Caco-2 (cell line): ENCODE results near the gene MOXD1. TPM values are rescaled to one million over a fixed set of nuclear protein-coding genes. Genes with fewer than 3 reads are reported as not detected.
A peak's percentile ranks its signal among the peaks of the same experiment; 100 is the strongest.

Source experiments
- BruUV-seq: library from RNA; stranded (reverse); fragments of 400-500 nt; replicated peaks from 2 replicates; lab custom pipeline; 2021; lab: Mats Ljungman, UMichigan
- CTCF ChIA-PET: fragments of 300-600 bp; sonication (Branson Sonifier 250); formaldehyde crosslinking; loops from one replicate; lab custom pipeline; 2022; ENCODE audit warnings: antibody characterized with exemption; lab: Charles Lee
- POLR2A ChIA-PET: fragments of 300-600 bp; sonication (Branson Sonifier 250); formaldehyde crosslinking; loops from one replicate; lab custom pipeline; 2022; ENCODE audit warnings: antibody characterized with exemption; lab: Charles Lee
- DNase-seq, 2 experiments: peaks; one replicate each; pipeline versions ENCODE4 v3.0.0 to v3.0.0-alpha.2; 2020 to 2022
- H3K27me3 ChIP-seq: replicated peaks from 2 replicates; pipeline ENCODE4 v1.6.0; 2011; ENCODE audit warnings: low read length; ENCODE audit not compliant: control insufficient read depth, insufficient read depth
- H3K36me3 ChIP-seq: 2 replicates; pipeline ENCODE4 v1.5.1; 2011; ENCODE audit warnings: low read length; ENCODE audit not compliant: control insufficient read depth, insufficient read depth
- H3K4me1 ChIP-seq: fragments of 250-450 bp; sonication (Bioruptor Pico); 2 replicates; pipeline ENCODE4 v1.5.1; 2020; ENCODE audit warnings: mild to moderate bottlenecking
- H3K4me3 ChIP-seq: 2 replicates; pipeline ENCODE4 v1.5.1; 2011; ENCODE audit warnings: low read depth, mild to moderate bottlenecking, control low read depth, low read length
- H3K9me3 ChIP-seq: fragments of 250-450 bp; sonication (Bioruptor Pico); 2 replicates; pipeline ENCODE4 v1.5.1; 2020; ENCODE audit warnings: mild to moderate bottlenecking, moderate library complexity
- H3K27ac Mint-ChIP-seq: one replicate; pipeline ENCODE4 v1.8.0; 2022; ENCODE audit warnings: mixed read lengths; ENCODE audit not compliant: unreplicated experiment
- H3K27me3 Mint-ChIP-seq: one replicate; pipeline ENCODE4 v1.8.0; 2022; ENCODE audit warnings: mixed read lengths; ENCODE audit not compliant: insufficient read depth, unreplicated experiment
- H3K36me3 Mint-ChIP-seq: one replicate; pipeline ENCODE4 v1.8.0; 2022; ENCODE audit warnings: mild to moderate bottlenecking, mixed read lengths; ENCODE audit not compliant: insufficient read depth, unreplicated experiment
- H3K4me1 Mint-ChIP-seq: one replicate; pipeline ENCODE4 v1.8.0; 2022; ENCODE audit warnings: low read depth, mixed read lengths; ENCODE audit not compliant: unreplicated experiment
- H3K4me3 Mint-ChIP-seq: one replicate; pipeline ENCODE4 v1.8.0; 2022; ENCODE audit warnings: mild to moderate bottlenecking, moderate library complexity, mixed read lengths; ENCODE audit not compliant: unreplicated experiment
- H3K9me3 Mint-ChIP-seq: one replicate; pipeline ENCODE4 v1.8.0; 2022; ENCODE audit warnings: mixed read lengths; ENCODE audit not compliant: unreplicated experiment
- intact Hi-C: fragments of 100-400 bp; cut with micrococcal nuclease; formaldehyde crosslinking; loops from one replicate; pipeline ENCODE4 v1.10.0; 2022; ENCODE audit not compliant: unreplicated experiment
- total RNA-seq: library from RNA; stranded (reverse); gene quantifications from 2 replicates; pipeline ENCODE4 v1.2.3, GENCODE V29; 2022
- TF ChIP-seq, protein P1 (sequence below), 2 experiments: fragments of 200-600 bp in 1 of 2; IDR thresholded peaks; 1 replicate in 1 of 2; 2 replicates in 1 of 2; pipeline versions ENCODE4 v1.5.1 to v1.8.0; 2011 to 2022; ENCODE audit warnings: antibody characterized with exemption in 1 of 2, control low read depth in 1 of 2, inconsistent platforms in 1 of 2, low read depth in 1 of 2, low read length in 1 of 2, mild to moderate bottlenecking in 1 of 2, moderate library complexity in 1 of 2; ENCODE audit not compliant: insufficient read depth in 1 of 2, severe bottlenecking in 1 of 2, unreplicated experiment in 1 of 2

MOXD1 gene
- total RNA-seq, 1 experiment from 2014 or later = 0.09 TPM

DNA sequence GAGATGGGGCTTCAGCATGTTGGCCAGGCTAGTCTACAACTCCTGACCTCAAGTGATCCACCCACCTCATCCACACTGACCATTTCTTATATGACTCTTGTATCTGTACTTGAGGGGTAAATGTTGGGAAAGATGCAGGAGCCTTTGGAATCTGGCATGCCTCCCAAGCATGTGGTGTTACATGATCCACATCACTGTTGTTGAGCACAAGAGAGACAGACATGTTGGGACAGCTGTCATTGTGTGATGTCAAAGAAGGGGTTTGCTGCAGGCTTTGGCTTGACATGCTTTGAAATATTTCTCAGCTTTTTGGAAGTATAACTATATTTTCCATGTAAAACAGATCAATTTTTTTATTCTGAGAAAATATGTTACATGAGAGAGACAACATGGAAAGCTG lies 139.9 kb downstream of the MOXD1 start:
- Histone ChIP-seq H3K36me3 (no peaks in the 10 kb centered on the region), H3K4me1 (no peaks in the 10 kb centered on the region), H3K9me3 (no peaks in the 10 kb centered on the region), H3K4me3 (no peak overlapping the region), H3K27me3 (no peaks in the 10 kb centered on the region)
- ChIA-PET CTCF (no interaction called here), POLR2A (no interaction called here)
- intact Hi-C loops = no loop called here
- H3K36me3 Mint-ChIP-seq = no peaks in the 10 kb centered on the region
- TF ChIP-seq, protein P1, sequence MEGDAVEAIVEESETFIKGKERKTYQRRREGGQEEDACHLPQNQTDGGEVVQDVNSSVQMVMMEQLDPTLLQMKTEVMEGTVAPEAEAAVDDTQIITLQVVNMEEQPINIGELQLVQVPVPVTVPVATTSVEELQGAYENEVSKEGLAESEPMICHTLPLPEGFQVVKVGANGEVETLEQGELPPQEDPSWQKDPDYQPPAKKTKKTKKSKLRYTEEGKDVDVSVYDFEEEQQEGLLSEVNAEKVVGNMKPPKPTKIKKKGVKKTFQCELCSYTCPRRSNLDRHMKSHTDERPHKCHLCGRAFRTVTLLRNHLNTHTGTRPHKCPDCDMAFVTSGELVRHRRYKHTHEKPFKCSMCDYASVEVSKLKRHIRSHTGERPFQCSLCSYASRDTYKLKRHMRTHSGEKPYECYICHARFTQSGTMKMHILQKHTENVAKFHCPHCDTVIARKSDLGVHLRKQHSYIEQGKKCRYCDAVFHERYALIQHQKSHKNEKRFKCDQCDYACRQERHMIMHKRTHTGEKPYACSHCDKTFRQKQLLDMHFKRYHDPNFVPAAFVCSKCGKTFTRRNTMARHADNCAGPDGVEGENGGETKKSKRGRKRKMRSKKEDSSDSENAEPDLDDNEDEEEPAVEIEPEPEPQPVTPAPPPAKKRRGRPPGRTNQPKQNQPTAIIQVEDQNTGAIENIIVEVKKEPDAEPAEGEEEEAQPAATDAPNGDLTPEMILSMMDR (IDR thresholded peaks at IDR 0.05; ENCODE audit: insufficient read depth in 1 of 2, low read depth in 1 of 2, low read length in 1 of 2, severe bottlenecking in 1 of 2, unreplicated experiment in 1 of 2) = no peak
- no peaks in the 10 kb centered on the region for H3K9me3 Mint-ChIP-seq
- no peak overlapping the region for H3K27ac Mint-ChIP-seq
- no peaks in the 10 kb centered on the region for H3K4me1 Mint-ChIP-seq
- no TSS peak for BruUV-seq
- peaks cover 10% of the 10 kb centered on the region for H3K27me3 Mint-ChIP-seq
- DNase-seq = no peak
- no peak overlapping the region for H3K4me3 Mint-ChIP-seq

DNA sequence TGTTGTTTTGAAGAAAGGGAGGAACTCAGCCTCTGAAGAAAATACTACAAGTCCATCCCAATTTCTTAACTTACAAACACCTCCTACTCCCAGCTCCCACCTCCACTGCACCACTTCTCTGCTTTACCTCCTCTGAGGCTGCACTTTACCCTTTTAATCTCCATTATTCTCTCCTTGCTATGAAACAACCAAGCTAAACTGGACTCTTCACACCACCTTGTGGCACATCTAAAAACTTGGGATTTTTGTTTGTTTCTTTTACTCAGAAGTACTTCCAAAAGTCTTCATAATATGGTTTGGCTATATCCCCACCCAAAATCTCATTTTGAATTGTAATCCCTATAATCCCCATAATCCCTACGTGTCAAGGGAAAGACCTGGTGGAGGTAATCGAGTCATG lies 142.2 kb downstream of the MOXD1 start:
- no peaks in the 10 kb centered on the region for H3K27me3 ChIP-seq
- no TSS peak for BruUV-seq
- intact Hi-C loops = loop anchor here (1.0 kb wide), 1 partner anchor 334 kb away; no protein-coding TSS in a partner anchor
- POLR2A ChIA-PET = no interaction called here
- TF ChIP-seq, protein P1 (IDR thresholded peaks at IDR 0.05; ENCODE audit: insufficient read depth in 1 of 2, low read depth in 1 of 2, low read length in 1 of 2, severe bottlenecking in 1 of 2, unreplicated experiment in 1 of 2) = peak in 1 of 2 experiments; percentile 17
- Mint-ChIP-seq H3K27me3 (peaks cover 10% of the 10 kb centered on the region), H3K9me3 (no peaks in the 10 kb centered on the region), H3K4me3 (no peak overlapping the region), H3K36me3 (no peaks in the 10 kb centered on the region), H3K27ac (no peak overlapping the region), H3K4me1 (no peaks in the 10 kb centered on the region)
- H3K4me1 ChIP-seq = no peaks in the 10 kb centered on the region
- CTCF ChIA-PET = no interaction called here
- no peak overlapping the region for H3K4me3 ChIP-seq
- peak in 1 of 2 experiments; percentile 4 for DNase-seq
- H3K36me3 ChIP-seq = no peaks in the 10 kb centered on the region
- H3K9me3 ChIP-seq = no peaks in the 10 kb centered on the region

DNA sequence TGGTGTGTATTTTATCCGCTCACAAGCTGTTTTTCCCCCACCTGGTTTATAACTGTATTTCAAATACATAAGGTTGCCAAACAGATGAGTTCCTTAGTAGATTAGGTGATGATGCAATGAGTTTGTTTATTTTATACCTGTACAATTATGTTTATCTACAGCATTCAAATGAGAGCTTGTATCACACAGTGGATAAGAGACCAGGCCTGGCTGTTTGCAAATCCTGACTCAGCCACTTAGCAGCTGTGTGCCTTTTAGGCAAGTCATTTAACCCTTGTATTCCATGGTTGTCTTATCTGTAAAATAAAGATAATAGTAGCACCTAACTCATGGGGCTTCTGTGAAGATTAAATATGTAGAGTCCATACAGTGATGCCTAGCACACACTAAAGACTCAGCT lies 143.7 kb downstream of the MOXD1 start:
- H3K27ac Mint-ChIP-seq = no peak overlapping the region
- ChIA-PET POLR2A (no interaction called here), CTCF (no interaction called here)
- BruUV-seq = no TSS peak
- no peaks in the 10 kb centered on the region for H3K4me1 Mint-ChIP-seq
- H3K9me3 ChIP-seq = no peaks in the 10 kb centered on the region
- H3K27me3 ChIP-seq = no peaks in the 10 kb centered on the region
- TF ChIP-seq, protein P1 (IDR thresholded peaks at IDR 0.05; ENCODE audit: insufficient read depth in 1 of 2, low read depth in 1 of 2, low read length in 1 of 2, severe bottlenecking in 1 of 2, unreplicated experiment in 1 of 2) = no peak
- H3K4me3 Mint-ChIP-seq = no peak overlapping the region
- H3K36me3 Mint-ChIP-seq = no peaks in the 10 kb centered on the region
- H3K4me1 ChIP-seq = no peaks in the 10 kb centered on the region
- H3K9me3 Mint-ChIP-seq = no peaks in the 10 kb centered on the region
- intact Hi-C loops = no loop called here
- no peak overlapping the region for H3K4me3 ChIP-seq
- DNase-seq = no peak
- H3K36me3 ChIP-seq = no peaks in the 10 kb centered on the region
- peaks cover 10% of the 10 kb centered on the region for H3K27me3 Mint-ChIP-seq
